ENCODE data around the gene PLD2.
"Not testable (repeated sequence)": the region's sequence is repeated elsewhere in the genome, so short reads cannot be mapped to it uniquely, and the experiment has no call there.

DNA sequence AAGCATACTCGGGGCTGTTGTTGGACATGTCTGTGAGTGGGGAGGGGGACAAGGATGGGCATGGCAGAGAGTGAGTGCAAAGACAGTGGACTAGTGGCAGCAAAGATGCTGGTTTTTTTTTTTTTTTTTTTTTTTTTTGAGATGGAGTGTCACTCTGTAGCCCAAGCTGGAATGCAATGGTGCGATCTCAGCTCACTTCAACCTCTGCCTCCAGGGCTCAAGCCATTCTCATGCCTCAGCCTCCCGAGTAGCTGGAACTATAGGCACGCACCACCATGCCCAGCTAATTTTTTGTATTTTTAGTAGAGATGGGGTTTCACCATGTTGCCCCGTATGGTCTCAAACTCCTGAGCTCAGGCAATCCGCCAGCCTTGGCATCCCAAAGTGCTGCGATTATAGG lies 50.4 kb downstream of the PLD2 start:
- not testable (repeated sequence) for TF ChIP-seq ZNF274 (IDR thresholded peaks at IDR 0.05; ENCODE audit: low read depth, low read length); YY1 (IDR thresholded peaks at IDR 0.05; ENCODE audit: insufficient read depth, insufficient read length); SUZ12 (IDR thresholded peaks at IDR 0.05; ENCODE audit: extremely low read depth, insufficient read depth, insufficient read length)
